Caco-2 (cell line): Measurements from ENCODE around the gene CACNA2D4. TPM values are rescaled to one million over a fixed set of nuclear protein-coding genes. Genes with fewer than 3 reads are reported as not detected.

Experiments
- BruUV-seq: library from RNA; stranded (reverse); fragments of 400-500 nt; replicated peaks from 2 replicates; lab custom pipeline; 2021; lab: Mats Ljungman, UMichigan
- CTCF ChIA-PET: fragments of 300-600 bp; sonication (Branson Sonifier 250); formaldehyde crosslinking; loops from one replicate; lab custom pipeline; 2022; ENCODE audit warnings: antibody characterized with exemption; lab: Charles Lee
- POLR2A ChIA-PET: fragments of 300-600 bp; sonication (Branson Sonifier 250); formaldehyde crosslinking; loops from one replicate; lab custom pipeline; 2022; ENCODE audit warnings: antibody characterized with exemption; lab: Charles Lee
- DNase-seq, 2 experiments: peaks; one replicate each; pipeline versions ENCODE4 v3.0.0 to v3.0.0-alpha.2; 2020 to 2022
- H3K27me3 ChIP-seq: replicated peaks from 2 replicates; pipeline ENCODE4 v1.6.0; 2011; ENCODE audit warnings: low read length; ENCODE audit not compliant: control insufficient read depth, insufficient read depth
- H3K36me3 ChIP-seq: 2 replicates; pipeline ENCODE4 v1.5.1; 2011; ENCODE audit warnings: low read length; ENCODE audit not compliant: control insufficient read depth, insufficient read depth
- H3K4me1 ChIP-seq: fragments of 250-450 bp; sonication (Bioruptor Pico); 2 replicates; pipeline ENCODE4 v1.5.1; 2020; ENCODE audit warnings: mild to moderate bottlenecking
- H3K4me3 ChIP-seq: 2 replicates; pipeline ENCODE4 v1.5.1; 2011; ENCODE audit warnings: low read depth, mild to moderate bottlenecking, control low read depth, low read length
- H3K9me3 ChIP-seq: fragments of 250-450 bp; sonication (Bioruptor Pico); 2 replicates; pipeline ENCODE4 v1.5.1; 2020; ENCODE audit warnings: mild to moderate bottlenecking, moderate library complexity
- H3K27ac Mint-ChIP-seq: one replicate; pipeline ENCODE4 v1.8.0; 2022; ENCODE audit warnings: mixed read lengths; ENCODE audit not compliant: unreplicated experiment
- H3K27me3 Mint-ChIP-seq: one replicate; pipeline ENCODE4 v1.8.0; 2022; ENCODE audit warnings: mixed read lengths; ENCODE audit not compliant: insufficient read depth, unreplicated experiment
- H3K36me3 Mint-ChIP-seq: one replicate; pipeline ENCODE4 v1.8.0; 2022; ENCODE audit warnings: mild to moderate bottlenecking, mixed read lengths; ENCODE audit not compliant: insufficient read depth, unreplicated experiment
- H3K4me1 Mint-ChIP-seq: one replicate; pipeline ENCODE4 v1.8.0; 2022; ENCODE audit warnings: low read depth, mixed read lengths; ENCODE audit not compliant: unreplicated experiment
- H3K4me3 Mint-ChIP-seq: one replicate; pipeline ENCODE4 v1.8.0; 2022; ENCODE audit warnings: mild to moderate bottlenecking, moderate library complexity, mixed read lengths; ENCODE audit not compliant: unreplicated experiment
- H3K9me3 Mint-ChIP-seq: one replicate; pipeline ENCODE4 v1.8.0; 2022; ENCODE audit warnings: mixed read lengths; ENCODE audit not compliant: unreplicated experiment
- CTCF ChIP-seq, 2 experiments: fragments of 200-600 bp in 1 of 2; IDR thresholded peaks; 1 replicate in 1 of 2; 2 replicates in 1 of 2; pipeline versions ENCODE4 v1.5.1 to v1.8.0; 2011 to 2022; ENCODE audit warnings: antibody characterized with exemption in 1 of 2, control low read depth in 1 of 2, inconsistent platforms in 1 of 2, low read depth in 1 of 2, low read length in 1 of 2, mild to moderate bottlenecking in 1 of 2, moderate library complexity in 1 of 2; ENCODE audit not compliant: insufficient read depth in 1 of 2, severe bottlenecking in 1 of 2, unreplicated experiment in 1 of 2
- intact Hi-C: fragments of 100-400 bp; cut with micrococcal nuclease; formaldehyde crosslinking; loops from one replicate; pipeline ENCODE4 v1.10.0; 2022; ENCODE audit not compliant: unreplicated experiment
- total RNA-seq: library from RNA; stranded (reverse); gene quantifications from 2 replicates; pipeline ENCODE4 v1.2.3, GENCODE V29; 2022

CACNA2D4 gene
- total RNA-seq, 1 experiment from 2014 or later: 2.2 TPM

- no TSS peak for BruUV-seq
- POLR2A ChIA-PET: interaction anchor here (0.6 kb wide), 1 partner anchor 147 kb away, joined by 5 read pairs; no protein-coding TSS in a partner anchor
- CTCF ChIA-PET: interaction anchor here (0.6 to 1.6 kb wide), 3 partner anchors 139 to 158 kb away, joined by 3 to 18 read pairs (median 4); no protein-coding TSS in a partner anchor
- Histone ChIP-seq H3K36me3 (no peaks in the 10 kb centered on the region), H3K4me3 (no peak overlapping the region), H3K27me3 (no peaks in the 10 kb centered on the region), H3K9me3 (no peaks in the 10 kb centered on the region), H3K4me1 (peaks cover 8% of the 10 kb centered on the region; the same call in 1 of the 2 replicates)
- Mint-ChIP-seq H3K27ac (no peak overlapping the region), H3K36me3 (no peaks in the 10 kb centered on the region), H3K9me3 (no peaks in the 10 kb centered on the region), H3K4me3 (no peak overlapping the region), H3K27me3 (no peaks in the 10 kb centered on the region), H3K4me1 (peaks cover 8% of the 10 kb centered on the region)
- intact Hi-C loops: no loop called here
- DNase-seq: peak in 1 of 2 experiments; percentile 27
- no peak for TF ChIP-seq CTCF (IDR thresholded peaks at IDR 0.05; ENCODE audit: insufficient read depth in 1 of 2, low read depth in 1 of 2, low read length in 1 of 2, severe bottlenecking in 1 of 2, unreplicated experiment in 1 of 2)
Observed at GRCh38 chr12:1801303-1801975, 117.0 kb downstream of the CACNA2D4 start.

GRCh38 chr12:1800401-1801302 is 117.8 kb downstream of the CACNA2D4 start:
- ChIA-PET POLR2A (interaction anchor here (0.6 to 0.7 kb wide), 2 partner anchors 62 to 140 kb away, joined by 3 read pairs; no protein-coding TSS in a partner anchor), CTCF (interaction anchor here (0.6 to 3.0 kb wide), 6 partner anchors 113 to 158 kb away, joined by 3 to 18 read pairs (median 4); no protein-coding TSS in a partner anchor)
- Histone ChIP-seq H3K9me3 (no peaks in the 10 kb centered on the region), H3K27me3 (no peaks in the 10 kb centered on the region), H3K36me3 (no peaks in the 10 kb centered on the region), H3K4me1 (peaks cover 12% of the 10 kb centered on the region; the same call in 1 of the 2 replicates), H3K4me3 (no peak overlapping the region)
- Mint-ChIP-seq H3K9me3 (no peaks in the 10 kb centered on the region), H3K36me3 (peaks cover 7% of the 10 kb centered on the region), H3K4me1 (peaks cover 14% of the 10 kb centered on the region), H3K4me3 (no peak overlapping the region), H3K27ac (no peak overlapping the region), H3K27me3 (no peaks in the 10 kb centered on the region)
- TF ChIP-seq CTCF (IDR thresholded peaks at IDR 0.05; ENCODE audit: insufficient read depth in 1 of 2, low read depth in 1 of 2, low read length in 1 of 2, severe bottlenecking in 1 of 2, unreplicated experiment in 1 of 2): peak; percentile 46 to 73
- BruUV-seq: no TSS peak
- intact Hi-C loops: loop anchor here (1.0 kb wide), 1 partner anchor 140 kb away; no protein-coding TSS in a partner anchor
- DNase-seq: peak; percentile 62 to 70
